HepG2 (cell line): ENCODE data around the gene PSMD12. TPM values are rescaled to one million over a fixed set of nuclear protein-coding genes. Genes with fewer than 3 reads are reported as not detected.

ENCODE experiments used
- ATAD3A ChIP-seq: sonication (generic); formaldehyde crosslinking; IDR thresholded peaks from 2 replicates; pipeline ENCODE4 v1.4.0; 2020; ENCODE audit warnings: missing genetic modification reagents
- GATAD1 ChIP-seq: IDR thresholded peaks from 2 replicates; pipeline ENCODE4 v1.6.1; 2016; ENCODE audit warnings: missing genetic modification reagents, missing compliant biosample characterization
- KDM5B ChIP-seq: sonication (generic); formaldehyde crosslinking; IDR thresholded peaks from 2 replicates; pipeline ENCODE4 v1.4.0; 2020; ENCODE audit warnings: missing genetic modification reagents, mild to moderate bottlenecking, borderline replicate concordance
- KIAA2018 ChIP-seq: sonication (generic); formaldehyde crosslinking; IDR thresholded peaks from 2 replicates; pipeline ENCODE4 v1.5.0; 2020; ENCODE audit warnings: mild to moderate bottlenecking, missing genetic modification reagents, borderline replicate concordance
- MAZ ChIP-seq, 2 experiments: sonication (generic) in 1 of 2; formaldehyde crosslinking in 1 of 2; IDR thresholded peaks; 2 replicates each; pipeline versions ENCODE4 v1.5.0 to v1.6.1; 2012 to 2020; ENCODE audit warnings: low read depth in 2 of 2, mild to moderate bottlenecking in 2 of 2, borderline replicate concordance in 1 of 2, improper control_type of control experiment in 1 of 2, low read length in 1 of 2, missing genetic modification reagents in 1 of 2, moderate library complexity in 1 of 2
- MIXL1 ChIP-seq: IDR thresholded peaks from 2 replicates; pipeline ENCODE4 v1.6.1; 2016
- MTA1 ChIP-seq: sonication (generic); formaldehyde crosslinking; IDR thresholded peaks from 2 replicates; pipeline ENCODE4 v1.4.0; 2020; ENCODE audit warnings: missing genetic modification reagents, mild to moderate bottlenecking, borderline replicate concordance
- NR2F1 ChIP-seq, 2 experiments: fragments of 450-650 bp in 1 of 2; formaldehyde crosslinking in 1 of 2; IDR thresholded peaks; 2 replicates each; pipeline versions ENCODE4 v1.5.0 to v1.6.1; 2016 to 2020; ENCODE audit warnings: mild to moderate bottlenecking in 1 of 2, missing compliant biosample characterization in 1 of 2, missing genetic modification reagents in 1 of 2, moderate library complexity in 1 of 2
- PHF21A ChIP-seq: sonication (generic); formaldehyde crosslinking; IDR thresholded peaks from 2 replicates; pipeline ENCODE4 v1.5.0; 2020; ENCODE audit warnings: mild to moderate bottlenecking, missing genetic modification reagents
- PPARG ChIP-seq: conservative IDR thresholded peaks from 2 replicates; pipeline ENCODE4 v1.6.1; 2016; ENCODE audit warnings: missing biosample characterization, missing genetic modification reagents
- RFX1 ChIP-seq: fragments of 450-650 bp; IDR thresholded peaks from 2 replicates; pipeline ENCODE4 v1.6.1; 2017
- ZBTB14 ChIP-seq: sonication (generic); formaldehyde crosslinking; IDR thresholded peaks from 2 replicates; pipeline ENCODE4 v1.4.0; 2020; ENCODE audit warnings: missing genetic modification reagents
- ZBTB20 ChIP-seq: sonication (generic); formaldehyde crosslinking; IDR thresholded peaks from 2 replicates; pipeline ENCODE4 v1.8.1; 2023; ENCODE audit warnings: missing genetic modification reagents, low read depth, mild to moderate bottlenecking, borderline replicate concordance
- ZFP36L2 ChIP-seq: sonication (generic); formaldehyde crosslinking; IDR thresholded peaks from 2 replicates; pipeline ENCODE4 v1.4.0; 2020; ENCODE audit warnings: missing genetic modification reagents
- ZNF354B ChIP-seq: sonication (generic); formaldehyde crosslinking; IDR thresholded peaks from 2 replicates; pipeline ENCODE4 v1.8.0; 2022; ENCODE audit warnings: mild to moderate bottlenecking, missing genetic modification reagents
- polyA plus RNA-seq, 8 experiments: library from polyadenylated mRNA; depleted of rRNA in 3 of 8; stranded (reverse) in 7 of 8; unstranded in 1 of 8; fragments of >200 nt; fragmentation: Illumina TruSeq in 4 of 8; extraction: Trizol in 4 of 8; gene quantifications; 2 replicates each; pipeline versions ENCODE4 v1.2.1 to v1.2.3, GENCODE V29; 2011 to 2016; ENCODE audit warnings: low read depth in 4 of 8, missing spikeins in 1 of 8, mixed read lengths in 1 of 8; ENCODE audit not compliant: insufficient read depth in 1 of 8
- total RNA-seq, 5 experiments: library from RNA; depleted of rRNA; stranded (reverse); fragments of >200 nt; fragmentation: Illumina TruSeq; extraction: Trizol; gene quantifications; 2 replicates each; pipeline ENCODE4 v1.2.3, GENCODE V29; 2016; ENCODE audit warnings: low read depth in 1 of 5
- TF ChIP-seq, protein P1 (sequence below): sonication (generic); formaldehyde crosslinking; IDR thresholded peaks from 2 replicates; pipeline ENCODE4 v1.5.1; 2020; ENCODE audit warnings: mild to moderate bottlenecking, moderate library complexity, missing genetic modification reagents
- TF ChIP-seq, protein P2 (sequence below): sonication (generic); formaldehyde crosslinking; IDR thresholded peaks from 2 replicates; pipeline ENCODE4 v1.5.0; 2020; ENCODE audit warnings: missing genetic modification reagents

PSMD12 gene
- total and polyA plus RNA-seq, 2 of the 13 experiments (the other 11 are each of a cell fraction or from before 2014, with no cell fraction given), result 27.4 to 71.7 TPM

- TF ChIP-seq ZBTB20, result no peak
- no peak for TF ChIP-seq MAZ (IDR thresholded peaks at IDR 0.05; ENCODE audit: borderline replicate concordance, low read depth, low read length)
- TF ChIP-seq MAZ (CRISPR knock-in tag; IDR thresholded peaks at IDR 0.05; ENCODE audit: low read depth), result peak; percentile 83
- TF ChIP-seq PPARG, result no peak
- TF ChIP-seq KDM5B (CRISPR knock-in tag), result peak; percentile 73; the same call in 1 of the 2 replicates
- TF ChIP-seq, protein P1, sequence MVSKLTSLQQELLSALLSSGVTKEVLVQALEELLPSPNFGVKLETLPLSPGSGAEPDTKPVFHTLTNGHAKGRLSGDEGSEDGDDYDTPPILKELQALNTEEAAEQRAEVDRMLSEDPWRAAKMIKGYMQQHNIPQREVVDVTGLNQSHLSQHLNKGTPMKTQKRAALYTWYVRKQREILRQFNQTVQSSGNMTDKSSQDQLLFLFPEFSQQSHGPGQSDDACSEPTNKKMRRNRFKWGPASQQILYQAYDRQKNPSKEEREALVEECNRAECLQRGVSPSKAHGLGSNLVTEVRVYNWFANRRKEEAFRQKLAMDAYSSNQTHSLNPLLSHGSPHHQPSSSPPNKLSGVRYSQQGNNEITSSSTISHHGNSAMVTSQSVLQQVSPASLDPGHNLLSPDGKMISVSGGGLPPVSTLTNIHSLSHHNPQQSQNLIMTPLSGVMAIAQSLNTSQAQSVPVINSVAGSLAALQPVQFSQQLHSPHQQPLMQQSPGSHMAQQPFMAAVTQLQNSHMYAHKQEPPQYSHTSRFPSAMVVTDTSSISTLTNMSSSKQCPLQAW (CRISPR knock-in tag), result no peak; the same call in 1 of the 2 replicates
- TF ChIP-seq NR2F1 (CRISPR knock-in tag; IDR thresholded peaks at IDR 0.05), result no peak
- TF ChIP-seq KIAA2018 (CRISPR knock-in tag), result no peak
- TF ChIP-seq ATAD3A (CRISPR knock-in tag), result no peak
- no peak; the same call in 1 of the 2 replicates for TF ChIP-seq GATAD1 (CRISPR knock-in tag)
- TF ChIP-seq MIXL1 (CRISPR knock-in tag), result no peak
- no peak for TF ChIP-seq ZNF354B
- 0 out of 2 replicates have a peak, but pooled peaks have one; percentile 37 for TF ChIP-seq MTA1 (CRISPR knock-in tag)
- no peak; the same call in 1 of the 2 replicates for TF ChIP-seq ZBTB14 (CRISPR knock-in tag)
- TF ChIP-seq PHF21A, result peak; percentile 76; the same call in 1 of the 2 replicates
- TF ChIP-seq, protein P2, sequence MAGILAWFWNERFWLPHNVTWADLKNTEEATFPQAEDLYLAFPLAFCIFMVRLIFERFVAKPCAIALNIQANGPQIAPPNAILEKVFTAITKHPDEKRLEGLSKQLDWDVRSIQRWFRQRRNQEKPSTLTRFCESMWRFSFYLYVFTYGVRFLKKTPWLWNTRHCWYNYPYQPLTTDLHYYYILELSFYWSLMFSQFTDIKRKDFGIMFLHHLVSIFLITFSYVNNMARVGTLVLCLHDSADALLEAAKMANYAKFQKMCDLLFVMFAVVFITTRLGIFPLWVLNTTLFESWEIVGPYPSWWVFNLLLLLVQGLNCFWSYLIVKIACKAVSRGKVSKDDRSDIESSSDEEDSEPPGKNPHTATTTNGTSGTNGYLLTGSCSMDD (CRISPR knock-in tag), result no peak
- TF ChIP-seq RFX1, result no peak
- TF ChIP-seq ZFP36L2 (CRISPR knock-in tag), result no peak
Observed at GRCh38 chr17:67376737-67377487, 10.5 kb upstream of the PSMD12 start, which contains the start of gene PITPNC1 (continued).
